Hepatocyte (in vitro differentiated cells): ENCODE results near the gene EXOC6B. TPM values are rescaled to one million over a fixed set of nuclear protein-coding genes. Genes with fewer than 3 reads are reported as not detected.

Source experiments
- DNase-seq: peaks from one replicate; pipeline ENCODE4 v3.0.0-alpha.2; 2016; ENCODE audit warnings: low spot score
- H2AFZ ChIP-seq: fragments of 200-600 bp; sonication (generic); 2 replicates; pipeline ENCODE4 v1.6.0; 2016; ENCODE audit warnings: antibody characterized with exemption, mild to moderate bottlenecking
- H3K27ac ChIP-seq: fragments of 200-600 bp; sonication (generic); 2 replicates; pipeline ENCODE4 v1.5.1; 2016; ENCODE audit warnings: mild to moderate bottlenecking
- H3K27me3 ChIP-seq: fragments of 200-600 bp; sonication (generic); 2 replicates; pipeline ENCODE4 v1.6.1; 2016
- H3K36me3 ChIP-seq: fragments of 200-600 bp; sonication (generic); replicated peaks from 2 replicates; pipeline ENCODE4 v1.5.1; 2016; ENCODE audit warnings: low read depth; ENCODE audit not compliant: insufficient read depth
- H3K4me1 ChIP-seq: fragments of 200-600 bp; sonication (generic); 2 replicates; pipeline ENCODE4 v1.5.1; 2016; ENCODE audit warnings: mild to moderate bottlenecking, moderate library complexity; ENCODE audit not compliant: insufficient read depth
- H3K4me2 ChIP-seq: fragments of 200-600 bp; sonication (generic); 2 replicates; pipeline ENCODE4 v1.6.0; 2016
- H3K4me3 ChIP-seq: fragments of 200-600 bp; sonication (generic); 2 replicates; pipeline ENCODE4 v1.5.1; 2016; ENCODE audit warnings: mild to moderate bottlenecking
- H3K79me2 ChIP-seq: fragments of 200-600 bp; sonication (generic); 2 replicates; pipeline ENCODE4 v1.6.0; 2017; ENCODE audit warnings: mild to moderate bottlenecking
- H3K9me2 ChIP-seq: fragments of 200-600 bp; sonication (generic); replicated peaks from 2 replicates; pipeline ENCODE4 v1.6.0; 2017; ENCODE audit warnings: mild to moderate bottlenecking; ENCODE audit not compliant: insufficient read depth
- H3K9me3 ChIP-seq: fragments of 200-600 bp; sonication (generic); 2 replicates; pipeline ENCODE4 v1.5.1; 2016; ENCODE audit warnings: low read depth, mild to moderate bottlenecking
- H4K20me1 ChIP-seq: fragments of 200-600 bp; sonication (generic); 2 replicates; pipeline ENCODE4 v1.6.0; 2016; ENCODE audit warnings: mild to moderate bottlenecking; ENCODE audit not compliant: insufficient read depth, poor library complexity, severe bottlenecking
- CTCF ChIP-seq: fragments of 200-600 bp; sonication (generic); IDR thresholded peaks from 2 replicates; pipeline ENCODE4 v1.5.1; 2016; ENCODE audit warnings: antibody characterized with exemption, mild to moderate bottlenecking; ENCODE audit not compliant: poor library complexity
- EZH2 ChIP-seq: fragments of 200-600 bp; sonication (generic); IDR thresholded peaks from 2 replicates; pipeline ENCODE4 v1.6.1; 2016; ENCODE audit warnings: antibody characterized with exemption, mild to moderate bottlenecking, borderline replicate concordance
- EZH2phosphoT487 ChIP-seq: fragments of 200-600 bp; sonication (generic); IDR thresholded peaks from one replicate; pipeline ENCODE4 v1.6.1; 2018; ENCODE audit warnings: antibody characterized with exemption, mild to moderate bottlenecking, low read depth, moderate library complexity; ENCODE audit not compliant: unreplicated experiment, severe bottlenecking
- WGBS: methylation state at CpG from one replicate; pipeline ENCODE4 v1.1.6; 2016; ENCODE audit warnings: low lambda C conversion rate; ENCODE audit errors: missing lambda C conversion rate; 5-methylcytosine and 5-hydroxymethylcytosine counted together
- polyA plus RNA-seq: library from polyadenylated mRNA; unstranded; fragments of >200 nt; fragmentation: Nextera tagmentation; extraction: Ambion mirVana; gene quantifications from 2 replicates; pipeline ENCODE4 v1.2.1, GENCODE V29; 2016
- total RNA-seq: library from RNA; depleted of rRNA; stranded (reverse); fragments of >200 nt; gene quantifications from 2 replicates; pipeline ENCODE4 v1.2.3, GENCODE V29; 2014

EXOC6B gene
- total and polyA plus RNA-seq, 2 experiments from 2014 or later = 11.8 to 36.2 TPM

- 77% methylated on average over 2 of the region's 2 CpGs for WGBS
- no peaks in the 10 kb centered on the region for H3K79me2 ChIP-seq
- no peak overlapping the region for H3K4me2 ChIP-seq
- no peaks in the 10 kb centered on the region for H3K36me3 ChIP-seq
- H3K9me3 ChIP-seq = no peaks in the 10 kb centered on the region
- no peak overlapping the region for H3K27ac ChIP-seq
- TF ChIP-seq EZH2phosphoT487 = no peak
- TF ChIP-seq CTCF = no peak
- TF ChIP-seq EZH2 = no peak
- H2AFZ ChIP-seq = no peak overlapping the region
- DNase-seq = no peak
- no peaks in the 10 kb centered on the region for H3K9me2 ChIP-seq
- no peaks in the 10 kb centered on the region for H3K27me3 ChIP-seq
- no peaks in the 10 kb centered on the region for H3K4me1 ChIP-seq
- H4K20me1 ChIP-seq = no peaks in the 10 kb centered on the region
- H3K4me3 ChIP-seq = no peak overlapping the region
Observed at GRCh38 chr2:72843301-72843700, 17.5 kb upstream of the EXOC6B start.

- Histone ChIP-seq H3K27ac (no peak overlapping the region), H3K27me3 (no peaks in the 10 kb centered on the region), H4K20me1 (no peaks in the 10 kb centered on the region), H2AFZ (no peak overlapping the region), H3K4me2 (no peak overlapping the region), H3K9me2 (no peaks in the 10 kb centered on the region), H3K4me1 (no peaks in the 10 kb centered on the region), H3K79me2 (no peaks in the 10 kb centered on the region), H3K36me3 (no peaks in the 10 kb centered on the region), H3K9me3 (no peaks in the 10 kb centered on the region), H3K4me3 (no peak overlapping the region)
- peak; percentile 53 for DNase-seq
- WGBS = 62% methylated on average over 3 of the region's 3 CpGs
- TF ChIP-seq EZH2 = no peak
- TF ChIP-seq CTCF = no peak
- no peak for TF ChIP-seq EZH2phosphoT487
Observed at GRCh38 chr2:72841462-72842125, 15.8 kb upstream of the EXOC6B start.

GRCh38 chr2:72840066-72840465 is 14.2 kb upstream of the EXOC6B start:
- TF ChIP-seq EZH2 (no peak), CTCF (no peak), EZH2phosphoT487 (no peak)
- DNase-seq = no peak
- WGBS = 92% methylated on average over 2 of the region's 2 CpGs
- Histone ChIP-seq H3K4me3 (no peak overlapping the region), H3K36me3 (no peaks in the 10 kb centered on the region), H3K27me3 (no peaks in the 10 kb centered on the region), H3K27ac (no peak overlapping the region), H3K79me2 (no peaks in the 10 kb centered on the region), H4K20me1 (no peaks in the 10 kb centered on the region), H3K4me2 (no peak overlapping the region), H3K4me1 (no peaks in the 10 kb centered on the region), H3K9me3 (no peaks in the 10 kb centered on the region), H3K9me2 (no peaks in the 10 kb centered on the region), H2AFZ (no peak overlapping the region)
